HG02981 (cell line): ENCODE measurements around the gene MRPL14.
"Not testable (repeated sequence)": the region's sequence is repeated elsewhere in the genome, so short reads cannot be mapped to it uniquely, and the experiment has no call there.

Experiments
- ATAC-seq: cut with Tn5 transposase; IDR thresholded peaks from one replicate; pipeline ENCODE4 v1.9.1; 2021; ENCODE audit warnings: mild to moderate bottlenecking, moderate library complexity; ENCODE audit not compliant: unreplicated experiment

MRPL14 gene

DNA sequence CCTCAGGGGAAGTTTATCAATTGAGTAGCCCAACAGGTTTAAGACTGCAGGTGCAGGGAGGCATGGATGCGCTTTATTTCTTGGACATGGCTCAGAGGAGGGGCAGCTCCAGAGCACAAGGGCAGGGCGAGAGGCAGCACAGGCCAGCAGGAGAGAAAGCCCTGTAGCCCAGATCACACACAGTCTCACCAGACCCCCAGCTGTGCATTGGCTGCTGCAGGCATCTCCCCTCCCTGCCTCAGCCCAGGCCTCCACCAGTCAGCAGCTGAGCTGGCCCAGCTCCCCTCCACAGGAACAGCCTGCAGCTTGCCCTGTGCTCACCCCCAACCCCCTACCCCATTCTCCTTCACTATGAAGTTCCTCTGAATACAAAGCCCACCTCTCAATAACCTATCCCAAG, 24.7 kb downstream of the MRPL14 start:
- ATAC-seq = no peak

DNA sequence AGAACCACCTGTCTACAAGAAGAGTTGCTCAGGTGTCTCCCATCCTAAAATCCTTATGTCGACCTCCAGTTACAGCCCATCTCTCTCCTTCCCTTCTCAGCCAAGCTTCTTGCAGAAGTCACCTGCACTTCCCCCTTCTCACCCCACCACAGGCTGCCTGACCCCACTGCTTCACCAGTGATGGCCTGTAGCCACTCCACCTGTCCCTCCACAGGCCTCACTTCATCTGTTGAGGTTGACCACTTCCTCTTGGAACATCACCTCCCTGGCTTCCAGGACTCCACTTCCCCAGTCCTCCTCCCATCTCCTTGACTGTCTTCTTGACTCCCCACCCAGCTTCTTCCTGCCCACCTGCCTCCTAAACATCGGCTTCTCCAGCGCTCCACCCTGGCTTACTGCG, 25.4 kb downstream of the MRPL14 start:
- ATAC-seq = no peak

DNA sequence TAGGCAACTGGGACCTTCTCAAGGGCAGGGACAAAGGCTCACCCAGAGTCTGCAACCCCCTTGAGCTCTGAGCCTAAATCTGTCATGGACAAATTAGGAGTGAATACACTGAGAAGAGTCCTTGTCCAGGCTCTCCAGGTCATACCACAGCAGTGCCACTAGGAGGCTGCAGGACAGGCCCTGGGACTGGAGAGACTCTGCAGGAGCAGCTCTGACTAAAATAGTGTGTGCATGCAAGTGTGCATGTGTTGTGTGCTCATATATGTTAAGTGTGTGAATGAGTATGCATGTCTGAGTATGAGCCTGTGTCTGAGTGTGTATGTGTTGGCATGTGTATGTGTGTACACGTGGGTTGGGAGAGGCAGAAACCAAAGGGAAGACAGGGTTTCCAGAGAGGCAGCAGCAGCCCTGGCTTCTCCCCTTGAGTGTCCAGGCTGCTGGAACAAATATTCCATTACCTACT, 27.1 kb downstream of the MRPL14 start:
- ATAC-seq = no peak

DNA sequence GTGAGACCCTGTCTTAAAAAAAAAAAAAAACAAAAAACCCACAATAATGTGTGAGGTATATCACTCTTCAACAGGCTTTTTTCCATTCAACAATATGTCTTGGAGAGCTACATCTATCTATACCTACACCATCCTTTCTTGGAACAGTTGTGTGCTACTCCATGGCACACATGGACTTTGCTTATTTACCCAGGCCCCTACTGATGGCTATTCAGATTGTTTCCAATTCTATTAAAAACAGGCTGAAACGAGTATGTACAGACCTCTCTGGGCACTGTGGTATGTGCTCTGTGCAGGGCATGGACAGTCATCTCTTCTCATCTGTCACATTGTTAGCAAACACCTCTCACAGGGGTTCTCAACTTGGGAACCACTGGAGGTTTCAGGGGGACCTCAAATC, 28.1 kb downstream of the MRPL14 start:
- ATAC-seq = no peak

DNA sequence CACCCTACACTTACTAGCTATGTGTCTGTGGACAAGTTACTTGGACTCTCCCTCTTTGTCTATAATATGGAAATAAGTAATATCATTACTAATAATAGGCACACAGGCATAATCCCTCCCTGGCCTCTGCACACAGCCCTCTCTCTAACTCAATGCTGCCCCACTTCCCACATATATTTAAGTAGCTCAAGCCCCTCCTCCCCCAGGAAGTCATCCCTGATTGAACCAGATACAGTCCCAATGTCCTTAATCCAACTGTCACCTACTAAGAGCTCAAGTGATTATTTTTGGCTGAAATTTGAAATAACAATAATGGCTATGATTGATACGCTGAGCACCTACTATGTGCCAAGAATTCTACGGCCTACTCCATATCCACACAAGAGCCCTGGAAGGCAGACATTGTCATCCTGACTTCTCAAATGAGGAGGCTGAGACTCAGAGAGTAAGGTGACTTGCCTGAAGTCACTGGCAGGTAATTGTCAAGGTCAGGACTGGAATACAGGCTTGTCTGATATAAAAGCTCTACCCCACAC, 29.4 kb downstream of the MRPL14 start:
- no peak for ATAC-seq

DNA sequence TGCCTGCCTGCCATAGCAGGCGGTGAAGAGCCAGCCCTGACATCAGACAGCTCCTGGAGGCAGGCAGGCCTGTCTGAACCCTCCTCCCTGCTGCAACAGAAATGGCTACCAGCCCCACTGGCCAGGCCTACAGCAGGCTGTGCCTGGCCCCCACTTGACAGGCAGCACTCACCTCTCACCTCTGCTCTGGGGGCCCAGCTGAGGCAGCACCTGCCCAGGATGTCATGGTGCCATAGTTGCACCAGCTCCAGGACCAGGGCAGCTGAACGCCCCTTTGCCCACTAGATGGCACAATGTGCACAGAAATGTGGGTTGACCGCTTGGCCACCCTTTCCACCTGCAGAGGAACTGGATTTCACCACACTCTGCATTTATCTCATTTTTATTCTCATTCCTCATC, 30.6 kb downstream of the MRPL14 start:
- no peak for ATAC-seq

DNA sequence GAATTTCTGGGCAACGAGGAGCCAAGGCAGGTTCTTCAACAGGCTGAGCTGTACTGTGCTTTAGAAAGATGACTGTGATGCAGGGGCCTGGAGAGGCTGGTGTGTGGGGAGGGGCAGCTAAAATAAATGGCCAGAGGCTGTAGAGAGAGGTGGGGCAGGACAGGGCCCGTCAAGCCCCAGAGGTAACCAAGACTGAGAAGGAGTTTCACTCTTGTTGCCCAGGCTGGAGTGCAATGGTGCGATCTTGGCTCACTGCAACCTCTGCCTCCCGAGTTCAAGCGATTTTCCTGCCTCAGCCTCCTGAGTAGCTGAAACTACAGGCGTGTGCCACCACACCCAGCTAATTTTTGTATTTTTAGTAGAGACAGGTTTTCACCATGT, 32.0 kb downstream of the MRPL14 start:
- ATAC-seq = not testable (repeated sequence)

DNA sequence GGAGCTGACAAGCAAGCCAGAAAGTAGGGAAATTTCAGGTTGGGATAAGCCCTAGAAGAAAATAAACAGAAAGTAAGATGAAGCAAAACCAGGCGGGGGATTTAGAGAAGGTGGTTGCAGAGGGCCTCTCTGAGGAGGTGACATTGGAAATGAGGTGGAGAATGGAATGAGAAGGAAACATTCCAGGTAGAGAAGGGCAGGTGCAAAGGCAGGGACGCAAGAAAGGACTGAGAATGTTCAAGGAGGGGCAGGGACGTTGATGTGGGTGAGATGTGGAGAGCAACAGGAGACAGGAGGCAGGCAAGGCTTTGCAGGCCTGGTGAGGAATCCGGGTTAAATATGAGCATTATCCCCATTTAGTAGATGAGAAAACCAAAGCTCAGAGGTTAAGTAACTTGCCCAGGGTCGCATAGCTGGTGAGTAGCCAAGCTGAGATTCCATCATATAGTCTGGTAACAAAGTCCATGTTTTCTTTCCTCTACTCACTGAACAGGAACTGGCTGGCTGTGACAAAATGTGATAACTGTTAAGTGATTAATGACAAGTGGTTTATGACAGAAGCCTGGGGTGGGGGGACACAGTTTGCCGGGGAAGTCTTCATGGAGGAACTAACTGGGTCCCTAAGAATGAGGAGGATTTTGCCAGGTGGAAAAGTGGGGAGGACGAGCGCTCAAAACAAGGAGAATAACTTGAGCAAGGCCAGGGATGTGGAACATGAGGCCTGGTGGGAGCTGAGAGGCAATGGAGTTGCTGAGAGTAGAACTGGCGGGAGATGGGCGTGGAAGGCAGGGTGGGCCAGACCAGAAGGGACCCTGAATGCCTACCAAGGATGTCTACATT, 32.6 kb downstream of the MRPL14 start:
- ATAC-seq = no peak

DNA sequence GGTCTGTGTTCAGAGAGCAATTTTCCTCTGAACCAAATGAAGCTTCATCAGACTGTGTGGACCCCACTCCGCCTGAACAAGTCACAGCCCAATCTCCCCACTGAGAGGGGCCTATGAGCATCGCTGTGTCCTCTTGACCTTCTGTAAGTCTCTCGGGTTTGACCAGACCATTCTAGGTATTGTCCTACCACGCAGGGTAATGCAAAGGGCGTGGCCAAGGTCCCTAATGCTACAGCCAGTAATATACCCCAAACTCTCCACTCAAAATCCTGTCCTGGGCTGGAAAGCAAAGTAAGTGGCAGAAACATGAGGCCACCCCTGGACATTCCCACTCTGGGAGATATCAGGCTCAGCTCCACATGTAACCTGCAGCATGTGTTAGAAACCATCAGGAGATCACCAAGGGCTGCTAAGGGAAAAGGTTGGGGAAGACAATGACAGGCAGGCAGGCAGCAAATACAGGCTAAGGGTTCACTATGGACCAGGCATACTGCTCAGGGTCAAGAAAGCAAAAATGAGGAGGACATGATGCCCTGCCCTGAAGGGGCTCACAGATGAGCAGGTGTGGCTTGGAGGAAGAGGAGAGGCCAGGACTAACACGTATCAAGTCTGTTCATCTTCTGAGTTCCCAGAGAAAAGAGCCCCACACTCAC, 33.4 kb downstream of the MRPL14 start:
- no peak for ATAC-seq

DNA sequence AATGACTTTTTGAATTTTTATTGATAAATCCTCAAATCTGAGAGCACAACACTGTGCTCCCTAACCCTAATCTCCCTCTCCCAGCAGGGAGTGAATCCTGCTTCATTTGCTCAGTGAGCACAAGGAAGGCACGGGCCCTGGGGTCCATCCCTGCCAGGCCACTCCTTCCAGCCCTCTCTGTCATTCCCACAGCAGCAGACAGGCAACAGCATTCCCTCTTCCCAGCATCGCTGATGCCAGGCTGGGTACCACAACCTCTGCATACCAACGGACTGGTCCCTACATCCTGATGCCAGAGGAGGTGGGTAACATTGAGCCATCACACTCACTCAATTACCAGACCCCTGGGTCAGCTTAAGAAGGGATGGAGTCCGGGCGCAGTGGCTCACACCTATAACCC, 34.2 kb downstream of the MRPL14 start:
- no peak for ATAC-seq

DNA sequence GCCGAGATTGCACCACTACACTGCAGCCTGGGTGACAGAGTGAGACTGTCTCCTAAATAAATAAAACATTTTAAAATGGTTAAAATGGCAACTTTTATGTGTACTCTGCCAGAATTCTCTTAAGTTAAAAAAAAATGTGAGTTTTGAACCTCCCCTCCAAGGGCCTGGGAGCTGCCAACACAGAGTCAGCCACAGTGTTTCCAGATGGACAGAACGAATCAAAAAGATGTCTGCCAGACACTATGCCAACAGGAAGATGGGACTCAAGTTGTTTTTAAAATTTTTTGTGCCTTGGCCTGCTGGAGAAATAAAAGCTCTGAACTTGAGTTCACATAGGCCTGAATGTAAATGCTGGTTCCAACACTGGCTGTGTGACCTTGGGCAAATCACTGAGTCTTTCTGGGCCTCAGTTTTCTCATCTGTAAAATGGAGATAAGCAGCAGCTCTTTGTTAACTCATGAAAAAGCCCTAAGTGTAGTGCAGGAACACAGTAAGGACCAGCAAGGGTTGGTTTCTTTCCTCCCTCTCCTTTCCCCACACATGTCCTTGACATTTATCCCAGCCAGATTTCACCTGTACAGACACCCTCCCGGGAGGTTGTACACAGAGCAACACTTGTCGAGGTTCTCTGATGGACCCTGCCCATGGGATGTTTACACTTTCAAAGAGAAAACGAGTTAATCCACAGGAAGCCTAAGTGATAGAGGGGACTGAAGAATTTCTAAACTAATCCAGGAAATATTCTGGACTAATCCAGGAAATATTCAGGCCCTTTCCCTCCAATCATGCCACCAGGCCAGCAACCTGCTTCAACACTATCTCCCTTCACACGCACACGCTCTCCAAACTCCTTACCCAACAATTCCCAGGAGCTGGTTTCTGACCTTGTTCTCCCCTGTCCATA, 35.0 kb downstream of the MRPL14 start:
- ATAC-seq = no peak

DNA sequence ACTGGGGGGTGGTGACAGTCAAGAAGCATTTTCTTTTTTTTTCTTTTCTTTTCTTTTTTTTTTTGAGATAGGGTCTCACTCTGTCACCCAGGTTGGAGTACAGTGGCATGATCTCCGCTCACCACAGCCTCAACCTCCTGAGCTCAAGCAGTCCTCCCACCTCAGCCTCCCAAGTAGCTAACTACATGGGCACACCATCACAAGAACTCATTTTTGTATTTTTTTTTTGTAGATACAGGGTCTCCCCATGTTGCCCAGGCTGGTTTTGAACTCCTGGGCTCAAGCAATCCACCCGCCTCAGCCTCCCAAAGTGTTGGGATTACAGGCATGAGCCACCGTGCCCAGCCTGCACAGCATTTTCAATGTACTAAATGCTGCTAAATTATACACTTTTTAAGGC, 35.9 kb downstream of the MRPL14 start:
- not testable (repeated sequence) for ATAC-seq

DNA sequence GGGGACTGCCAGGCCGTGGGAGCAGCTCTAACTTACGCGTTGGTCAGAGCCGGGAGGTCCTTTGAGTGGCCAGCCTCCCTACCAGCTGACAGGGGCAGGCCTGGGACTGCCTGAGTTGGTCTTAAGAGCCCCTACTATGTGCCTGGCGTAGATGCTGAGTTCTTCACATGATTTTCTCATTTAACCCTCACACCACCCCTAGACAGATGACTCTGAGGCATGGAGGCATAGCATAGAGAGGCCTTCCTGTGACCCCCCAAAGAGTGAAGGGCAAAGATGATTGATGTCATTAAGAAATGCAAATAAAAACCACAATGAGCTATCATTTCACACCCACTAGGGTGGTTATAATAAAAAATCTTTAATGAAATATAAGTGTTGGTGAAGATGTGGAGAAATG, 36.8 kb downstream of the MRPL14 start:
- ATAC-seq = no peak

DNA sequence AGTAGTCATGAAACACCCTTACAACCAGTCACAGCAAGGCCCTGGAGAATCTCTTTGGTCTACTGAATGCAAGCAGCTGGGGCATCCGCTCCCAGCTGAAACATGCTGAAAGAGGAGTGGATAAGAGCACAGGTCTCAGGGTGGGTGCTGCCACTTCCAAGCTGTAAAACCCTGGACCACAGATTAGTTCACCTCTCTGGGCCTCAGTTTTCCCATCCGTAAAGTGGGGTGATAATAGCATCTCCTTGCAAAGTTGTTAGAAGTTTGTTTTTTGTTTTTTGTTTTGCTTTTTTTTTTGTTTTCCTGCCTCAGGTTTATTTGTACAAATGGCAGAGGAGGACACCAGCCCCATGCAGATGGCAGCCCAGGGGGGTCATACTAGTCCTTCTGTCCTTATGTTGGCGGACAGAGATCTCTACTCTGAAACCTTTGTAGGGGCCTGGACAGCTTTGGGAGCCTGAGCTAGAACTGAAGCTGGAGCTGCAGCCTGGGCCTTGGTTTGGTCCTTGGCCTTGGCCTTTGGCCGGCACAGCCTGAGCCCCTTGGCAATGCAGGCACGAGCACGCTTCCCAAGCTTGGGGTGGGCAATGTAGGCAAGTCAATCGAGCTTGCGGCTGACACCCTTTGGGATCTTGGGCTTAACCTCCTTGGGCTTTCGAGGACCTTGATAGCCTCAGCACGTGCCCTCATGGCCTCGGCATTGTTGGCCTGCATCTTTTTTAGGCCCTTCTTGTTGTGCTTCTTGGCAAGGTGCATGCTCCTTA, 38.2 kb downstream of the MRPL14 start:
- ATAC-seq = no peak

DNA sequence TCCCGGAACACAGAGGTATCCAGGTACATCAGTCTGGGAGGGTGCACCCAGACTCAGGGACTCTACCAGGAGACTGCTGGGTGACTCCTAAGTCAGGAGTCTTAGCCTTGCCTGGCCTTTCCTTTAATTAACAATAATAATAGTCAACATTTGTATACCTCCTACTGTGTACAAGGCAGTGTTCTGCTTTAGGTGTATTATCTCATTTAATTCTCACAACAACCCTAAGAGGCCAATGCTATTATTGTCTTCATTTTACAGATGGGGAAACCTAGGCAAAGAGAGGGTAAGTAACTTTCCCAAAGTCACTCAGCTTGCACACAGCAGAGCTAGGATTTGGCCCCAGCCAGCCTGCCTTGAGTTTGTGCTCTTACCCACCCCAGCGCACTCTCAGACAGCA, 39.6 kb downstream of the MRPL14 start:
- ATAC-seq = no peak

DNA sequence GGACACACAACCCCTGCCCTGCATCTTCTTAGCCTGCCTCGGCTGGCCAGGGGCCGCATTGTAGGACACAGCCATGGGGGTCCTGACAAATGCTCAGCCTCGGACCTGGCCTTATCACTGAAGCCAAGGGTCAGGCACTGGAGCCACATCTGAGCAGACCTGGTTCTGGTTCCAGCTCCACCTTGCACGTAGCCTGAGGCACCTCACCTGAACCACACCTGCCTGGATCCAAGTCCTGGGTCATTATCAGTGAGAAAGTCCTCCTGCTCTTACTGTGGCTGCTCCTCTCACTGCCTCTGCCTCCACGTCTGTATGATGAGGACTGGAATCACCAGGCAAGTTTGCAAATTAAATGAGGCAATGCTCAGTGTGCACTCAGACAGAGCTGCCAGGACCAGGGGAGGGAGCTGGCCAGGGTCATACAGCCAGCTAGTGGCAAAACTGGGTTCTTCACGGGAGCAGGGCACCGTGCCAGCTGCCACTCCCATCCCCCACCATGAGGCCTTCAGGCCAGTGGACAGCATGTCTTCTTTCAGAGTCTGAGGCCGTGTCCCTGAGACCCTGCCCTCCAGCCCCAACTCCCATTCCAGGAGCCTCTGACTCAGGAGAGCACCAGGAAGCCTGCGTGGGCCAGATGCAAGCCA, 40.2 kb downstream of the MRPL14 start:
- no peak for ATAC-seq

DNA sequence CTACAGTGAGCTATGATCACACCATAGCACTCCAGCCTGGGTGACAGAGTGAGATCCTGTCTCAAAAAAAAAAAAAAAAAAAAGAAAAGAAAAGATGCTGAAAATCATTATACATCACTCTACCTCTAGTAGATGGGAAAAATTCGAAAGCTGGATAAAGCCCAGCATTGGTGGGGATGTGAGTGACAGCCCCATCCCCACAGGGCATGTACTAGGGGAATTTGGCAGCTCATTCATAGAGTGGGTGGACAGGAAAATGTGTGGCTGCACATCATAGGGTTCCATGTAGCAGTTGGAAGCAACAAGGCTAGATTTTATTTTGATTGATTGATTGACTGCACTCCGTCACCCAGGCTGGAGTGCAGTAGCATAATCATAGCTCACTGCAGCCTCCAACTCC, 42.0 kb downstream of the MRPL14 start:
- ATAC-seq = no peak

DNA sequence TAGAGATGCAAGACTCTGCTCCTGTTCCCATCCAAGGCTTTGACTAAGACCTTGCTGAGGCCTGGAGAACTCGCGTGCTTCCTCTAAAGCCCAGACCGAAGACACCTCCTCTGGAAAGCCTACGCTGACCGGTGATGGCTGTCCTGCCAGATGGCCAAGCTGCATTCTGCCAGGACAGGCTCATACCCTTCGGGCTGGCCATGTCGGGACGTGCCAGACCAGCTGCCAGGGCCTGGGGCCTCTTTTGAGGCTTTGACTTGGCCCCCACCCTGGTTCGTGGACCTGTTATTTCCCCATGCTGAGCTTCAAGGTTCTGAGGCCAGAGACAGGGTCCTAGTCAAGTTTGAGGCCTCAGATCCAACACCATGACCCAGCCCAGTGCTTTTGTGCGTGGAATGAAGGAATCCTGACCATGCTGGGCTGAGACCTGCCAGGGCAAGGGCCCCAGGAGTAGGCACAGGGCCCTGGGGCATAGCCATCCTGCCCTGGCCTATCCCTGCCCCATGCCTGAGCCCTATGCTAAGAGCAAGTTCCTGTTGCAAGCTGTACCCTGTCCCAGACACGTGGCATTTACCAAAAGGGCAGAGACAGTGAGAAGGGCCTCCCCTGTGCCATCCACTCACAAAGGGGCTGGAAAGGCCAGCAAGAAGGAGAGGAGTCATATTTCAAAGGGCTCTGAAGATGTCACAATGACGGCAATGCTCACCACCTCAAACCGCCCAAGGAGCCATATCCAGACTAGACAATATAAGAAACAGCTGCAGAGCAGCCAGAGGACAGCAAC, 42.8 kb downstream of the MRPL14 start:
- ATAC-seq = no peak

DNA sequence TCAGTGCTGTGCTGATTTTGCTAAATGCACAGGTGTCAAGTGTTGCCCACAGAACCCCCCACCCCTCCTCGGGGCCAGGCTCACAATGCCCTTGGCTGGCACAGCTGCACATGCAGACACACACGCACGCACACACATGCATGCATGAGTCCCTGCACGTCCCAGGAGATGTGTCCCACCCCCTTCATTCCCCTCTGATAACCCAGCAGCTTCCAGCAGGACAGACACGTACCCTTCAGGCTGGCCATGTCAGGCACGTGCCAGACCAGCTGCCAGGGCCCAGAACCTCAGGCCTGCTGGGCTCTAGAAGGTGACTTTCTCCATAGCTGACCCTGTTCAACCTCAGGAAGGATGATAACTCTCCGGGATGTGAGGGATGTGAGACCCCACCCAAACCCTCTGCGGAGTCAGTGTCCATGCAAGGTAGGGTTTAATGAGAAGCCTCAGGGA, 44.4 kb downstream of the MRPL14 start:
- no peak for ATAC-seq
